SW480 (cell line): ENCODE measurements around the gene PCDHAC2.

Experiments
- DNase-seq: peaks from one replicate; pipeline ENCODE4 v3.0.0-alpha.2; 2016; ENCODE audit warnings: low spot score

PCDHAC2 gene

GRCh38 chr5:140966293-140967225 is at the start of gene PCDHAC2:
Gene PCDHAC2 (plus strand): TSS chr5:140966476. CDS start chr5:140966767, 291 bp downstream.
- peak; percentile 62 for DNase-seq

- no peak for DNase-seq
Measured at GRCh38 chr5:140923601-140924000, 42.7 kb upstream of the PCDHAC2 start.

- peak; percentile 18 for DNase-seq
Measured at GRCh38 chr5:140925806-140926442, 40.4 kb upstream of the PCDHAC2 start, which contains the start of gene PCDHAC1. Gene PCDHAC1 (plus strand): TSS chr5:140926299. CDS start chr5:140926893, 594 bp downstream.

- DNase-seq, result peak; percentile 86
Measured at GRCh38 chr5:140926443-140927227, 39.6 kb upstream of the PCDHAC2 start.

GRCh38 chr5:140927228-140927573 is 39.1 kb upstream of the PCDHAC2 start:
- no peak for DNase-seq

GRCh38 chr5:140934964-140935606 is 31.2 kb upstream of the PCDHAC2 start:
- no peak for DNase-seq

- no peak for DNase-seq
Measured at GRCh38 chr5:140946578-140946977, 19.7 kb upstream of the PCDHAC2 start.

GRCh38 chr5:140951636-140952035 is 14.6 kb upstream of the PCDHAC2 start:
- DNase-seq, result no peak

- no peak for DNase-seq
Measured at GRCh38 chr5:140953234-140953633, 13.0 kb upstream of the PCDHAC2 start.

- DNase-seq, result no peak
Measured at GRCh38 chr5:140962190-140962589, 4.1 kb upstream of the PCDHAC2 start.

GRCh38 chr5:140964356-140964755 is 1.9 kb upstream of the PCDHAC2 start:
- DNase-seq, result no peak

- DNase-seq, result no peak
Measured at GRCh38 chr5:140965905-140966292, 377 bp upstream of the PCDHAC2 start.

GRCh38 chr5:140967226-140967893 is 1.1 kb downstream of the PCDHAC2 start:
- DNase-seq, result no peak

GRCh38 chr5:140969880-140970279 is 3.6 kb downstream of the PCDHAC2 start:
- DNase-seq, result no peak

- DNase-seq, result no peak
Measured at GRCh38 chr5:140973550-140973949, 7.3 kb downstream of the PCDHAC2 start.

GRCh38 chr5:140977003-140977402 is 10.7 kb downstream of the PCDHAC2 start:
- no peak for DNase-seq

- DNase-seq, result no peak
Measured at GRCh38 chr5:140978260-140978659, 12.0 kb downstream of the PCDHAC2 start.

GRCh38 chr5:140978983-140979382 is 12.7 kb downstream of the PCDHAC2 start:
- DNase-seq, result no peak

- no peak for DNase-seq
Measured at GRCh38 chr5:140982083-140982716, 15.9 kb downstream of the PCDHAC2 start.

- no peak for DNase-seq
Measured at GRCh38 chr5:140986117-140986521, 19.8 kb downstream of the PCDHAC2 start.

- DNase-seq, result no peak
Measured at GRCh38 chr5:140988100-140988499, 21.8 kb downstream of the PCDHAC2 start.
